GM12873 (cell line): Measurements from ENCODE around the gene CYYR1.

Experiments used
- TF ChIP-seq, protein P1 (sequence below): IDR thresholded peaks from 2 replicates; pipeline ENCODE4 v1.5.1; 2012; ENCODE audit warnings: low read depth, mild to moderate bottlenecking, moderate library complexity, low read length, control low read depth; ENCODE audit not compliant: insufficient read depth; ENCODE audit errors: missing control alignments

CYYR1 gene

DNA sequence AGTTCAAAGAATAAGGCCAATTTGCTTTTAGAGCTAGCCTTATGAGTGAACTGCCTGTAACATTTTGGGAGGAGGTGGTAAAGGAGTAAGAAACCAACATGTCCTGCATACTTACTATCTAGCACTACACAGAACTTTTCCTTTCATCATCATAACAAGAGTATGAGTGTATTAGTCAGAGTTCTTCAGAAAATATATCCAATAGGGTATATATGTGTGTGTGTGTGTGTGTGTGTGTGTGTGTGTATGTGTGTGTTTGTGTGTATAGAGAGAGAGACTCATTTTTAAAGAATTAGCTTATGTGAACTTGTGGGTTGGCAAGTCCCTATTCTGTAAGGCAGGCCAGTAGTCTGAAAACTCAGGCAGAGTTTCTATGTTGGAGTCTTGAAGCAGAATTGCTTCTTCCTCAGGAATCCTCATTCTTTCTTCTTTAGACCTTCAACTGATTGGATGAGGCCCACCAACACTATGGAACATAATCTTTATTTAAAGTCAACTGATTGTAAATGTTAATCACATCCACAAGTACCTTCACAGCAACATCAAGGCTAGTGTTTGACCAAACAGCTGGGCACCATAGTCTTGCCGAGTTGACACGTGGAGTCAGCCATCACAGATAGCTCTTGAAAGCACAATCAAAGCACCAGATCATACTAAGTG lies 121.9 kb downstream of the CYYR1 start:
- TF ChIP-seq, protein P1, sequence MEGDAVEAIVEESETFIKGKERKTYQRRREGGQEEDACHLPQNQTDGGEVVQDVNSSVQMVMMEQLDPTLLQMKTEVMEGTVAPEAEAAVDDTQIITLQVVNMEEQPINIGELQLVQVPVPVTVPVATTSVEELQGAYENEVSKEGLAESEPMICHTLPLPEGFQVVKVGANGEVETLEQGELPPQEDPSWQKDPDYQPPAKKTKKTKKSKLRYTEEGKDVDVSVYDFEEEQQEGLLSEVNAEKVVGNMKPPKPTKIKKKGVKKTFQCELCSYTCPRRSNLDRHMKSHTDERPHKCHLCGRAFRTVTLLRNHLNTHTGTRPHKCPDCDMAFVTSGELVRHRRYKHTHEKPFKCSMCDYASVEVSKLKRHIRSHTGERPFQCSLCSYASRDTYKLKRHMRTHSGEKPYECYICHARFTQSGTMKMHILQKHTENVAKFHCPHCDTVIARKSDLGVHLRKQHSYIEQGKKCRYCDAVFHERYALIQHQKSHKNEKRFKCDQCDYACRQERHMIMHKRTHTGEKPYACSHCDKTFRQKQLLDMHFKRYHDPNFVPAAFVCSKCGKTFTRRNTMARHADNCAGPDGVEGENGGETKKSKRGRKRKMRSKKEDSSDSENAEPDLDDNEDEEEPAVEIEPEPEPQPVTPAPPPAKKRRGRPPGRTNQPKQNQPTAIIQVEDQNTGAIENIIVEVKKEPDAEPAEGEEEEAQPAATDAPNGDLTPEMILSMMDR, result no peak

DNA sequence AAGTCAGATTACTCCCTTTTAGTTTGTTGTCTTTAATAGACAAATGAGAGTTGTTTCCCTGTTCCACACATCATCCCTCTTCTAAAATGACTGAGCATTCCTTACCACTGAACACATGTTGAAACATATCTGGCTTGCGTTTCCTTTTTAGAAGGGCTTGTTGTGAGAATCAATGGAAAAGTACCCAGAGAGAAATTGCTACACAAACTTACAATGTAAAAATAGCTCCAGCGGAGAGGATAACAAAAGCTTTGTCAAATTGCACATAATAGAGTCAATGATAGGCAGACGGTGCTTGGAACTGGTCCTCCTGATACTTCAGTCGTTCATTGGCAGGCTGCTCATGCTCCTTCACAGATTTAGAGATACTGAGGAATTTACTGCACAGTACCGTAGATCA lies 123.9 kb downstream of the CYYR1 start:
- TF ChIP-seq, protein P1, result no peak

DNA sequence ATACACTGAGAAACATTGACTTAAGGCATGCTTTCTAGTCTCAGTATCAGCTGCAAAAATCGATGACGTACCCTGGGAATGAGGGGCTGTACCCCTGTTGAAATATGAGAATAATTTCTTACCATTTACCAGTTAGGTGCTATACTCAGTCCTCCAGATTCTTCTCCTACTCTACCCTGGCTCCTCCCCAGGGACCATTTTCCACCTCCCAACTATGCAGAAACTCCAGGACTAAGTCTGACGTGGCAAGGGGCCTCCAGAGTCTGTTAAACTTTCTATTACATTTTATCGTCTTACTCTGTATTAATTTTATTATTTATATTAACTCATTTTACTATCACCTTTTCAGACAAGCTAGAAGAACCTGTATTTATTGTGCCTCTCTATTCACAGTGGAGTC lies 124.3 kb downstream of the CYYR1 start:
- TF ChIP-seq, protein P1, result no peak

DNA sequence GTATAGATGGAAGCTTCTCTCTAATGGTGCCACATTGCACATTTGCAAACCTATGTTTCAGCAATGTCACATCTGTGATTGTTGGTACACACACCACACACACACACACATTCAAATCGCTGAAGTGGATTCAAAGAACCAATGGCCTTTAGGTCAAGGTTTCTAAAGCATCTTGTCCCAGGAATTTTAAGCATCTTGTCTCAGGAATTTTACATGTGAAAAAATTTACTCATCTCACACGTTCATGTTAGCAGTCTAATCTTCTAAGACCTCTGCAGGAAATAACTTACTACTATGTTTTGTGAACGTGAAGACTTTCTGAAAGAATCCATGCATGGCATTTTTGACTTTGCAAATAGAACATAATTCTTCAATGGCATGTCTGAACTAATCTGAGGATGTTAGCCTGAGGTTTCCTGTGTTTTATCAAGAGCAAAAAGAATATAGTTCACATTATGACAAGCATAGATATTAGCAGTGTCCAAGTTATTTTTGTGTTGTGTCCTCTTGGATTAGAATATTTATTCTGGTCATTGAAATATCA lies 125.1 kb downstream of the CYYR1 start:
- TF ChIP-seq, protein P1, result no peak

DNA sequence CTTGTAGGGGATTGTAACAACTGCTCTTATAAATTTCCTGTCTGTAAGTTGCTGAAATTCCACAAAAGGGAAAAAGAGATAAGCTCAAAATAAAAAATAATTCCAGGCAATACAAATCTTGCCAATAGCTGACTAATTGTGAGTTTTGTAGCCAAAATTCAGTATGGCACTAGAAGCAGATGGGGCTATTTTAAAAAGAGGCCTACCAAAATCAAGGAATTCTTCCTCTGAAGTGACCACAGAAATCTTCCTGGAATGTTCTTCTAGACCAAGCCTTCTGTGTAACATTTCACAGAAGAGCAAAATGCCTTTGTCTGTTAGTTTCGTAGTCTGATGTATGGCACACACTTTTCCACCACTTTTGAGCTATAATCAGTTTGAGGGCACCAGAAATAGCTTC lies 127.6 kb downstream of the CYYR1 start:
- TF ChIP-seq, protein P1, result no peak

DNA sequence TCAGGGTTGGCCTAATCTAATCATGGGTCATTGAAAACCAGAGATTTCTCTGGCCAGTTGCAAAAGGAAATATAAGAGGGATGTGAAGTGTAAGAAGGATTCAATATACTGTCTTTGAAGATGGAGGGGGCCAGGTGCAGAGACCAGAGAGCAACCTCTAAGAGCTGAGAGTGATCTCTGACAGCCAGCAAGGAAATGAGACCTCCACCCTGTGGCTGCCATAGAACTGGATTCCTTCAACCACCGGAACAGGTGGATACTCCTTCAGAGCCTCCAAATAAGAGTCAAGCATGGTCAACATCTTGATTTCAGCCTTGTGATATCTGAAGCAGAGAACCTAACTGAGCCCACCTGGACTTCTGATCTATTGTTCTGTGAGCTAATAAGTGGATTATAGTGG lies 128.4 kb downstream of the CYYR1 start:
- TF ChIP-seq, protein P1, result no peak

DNA sequence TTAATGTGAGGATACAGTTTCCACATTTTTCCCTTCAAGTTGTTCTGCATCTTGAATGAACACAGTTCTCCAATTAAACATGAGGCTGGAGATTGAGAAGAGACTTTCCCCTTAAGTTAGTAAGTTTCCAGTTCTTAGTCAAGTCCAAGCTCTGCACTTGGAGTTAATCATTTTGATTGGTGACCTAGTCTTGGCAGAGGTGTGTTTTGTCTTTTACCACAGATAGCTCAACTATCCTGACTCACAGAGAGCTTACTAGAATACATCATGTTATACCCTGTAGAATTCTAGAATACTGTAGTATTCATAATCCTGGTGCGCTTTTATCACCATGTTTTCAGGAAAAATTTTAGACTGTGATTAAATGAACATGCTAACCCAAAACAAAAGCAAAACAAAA lies 129.2 kb downstream of the CYYR1 start:
- TF ChIP-seq, protein P1, result no peak

DNA sequence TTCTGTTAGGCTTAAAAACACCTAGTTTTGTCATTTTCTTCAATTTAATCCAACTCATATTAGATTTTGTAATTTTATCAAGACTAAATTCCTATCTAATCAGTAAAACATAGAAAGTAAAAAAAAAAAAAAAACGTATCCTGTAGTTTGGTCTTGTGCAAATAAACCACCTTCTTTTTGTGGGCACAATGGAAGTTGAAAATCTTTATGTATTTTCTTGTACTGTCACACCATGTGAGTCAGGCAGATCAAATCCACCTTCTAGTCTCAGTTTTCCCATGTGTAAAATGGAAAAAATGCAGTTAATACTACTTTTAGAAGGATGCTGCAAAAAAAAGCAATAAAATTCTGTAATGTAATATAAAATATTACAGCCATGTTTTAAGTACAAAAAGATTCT lies 129.8 kb downstream of the CYYR1 start:
- TF ChIP-seq, protein P1, result no peak
